RWPE2 (cell line): ENCODE measurements around the gene ARAP1.

ENCODE experiments used
- ATAC-seq: fragments of 200-7000 bp; cut with Tn5 transposase; 3 replicates; pipeline ENCODE4 v1.9.1; 2021; ENCODE audit warnings: low read depth
- DNase-seq: peaks from one replicate; pipeline ENCODE4 v3.0.0-alpha.2; 2020; ENCODE audit warnings: low spot score
- H3K27ac ChIP-seq: fragments of 450-650 bp; 2 replicates; pipeline ENCODE4 v1.5.1; 2017; ENCODE audit warnings: mild to moderate bottlenecking; ENCODE audit not compliant: poor library complexity, severe bottlenecking
- H3K27me3 ChIP-seq: fragments of 250-450 bp; sonication (Bioruptor Pico); 2 replicates; pipeline ENCODE4 v1.5.1; 2021; ENCODE audit warnings: mild to moderate bottlenecking, moderate library complexity; ENCODE audit not compliant: insufficient read depth, poor library complexity, severe bottlenecking
- H3K36me3 ChIP-seq: fragments of 250-450 bp; sonication (Bioruptor Pico); 2 replicates; pipeline ENCODE4 v1.5.1; 2020; ENCODE audit warnings: low read depth, mild to moderate bottlenecking, moderate library complexity
- H3K4me1 ChIP-seq: fragments of 250-450 bp; sonication (Bioruptor Pico); 2 replicates; pipeline ENCODE4 v1.5.1; 2021; ENCODE audit warnings: mild to moderate bottlenecking, moderate library complexity; ENCODE audit not compliant: insufficient read depth, poor library complexity, severe bottlenecking
- H3K4me3 ChIP-seq: fragments of 250-450 bp; sonication (Bioruptor Pico); 2 replicates; pipeline ENCODE4 v1.5.1; 2021; ENCODE audit warnings: mild to moderate bottlenecking, moderate library complexity; ENCODE audit not compliant: severe bottlenecking
- H3K9me3 ChIP-seq: fragments of 250-450 bp; sonication (Bioruptor Pico); 2 replicates; pipeline ENCODE4 v1.5.1; 2021; ENCODE audit warnings: mild to moderate bottlenecking, moderate library complexity; ENCODE audit not compliant: severe bottlenecking
- CTCF ChIP-seq: fragments of 450-650 bp; IDR thresholded peaks from one replicate; pipeline ENCODE4 v1.5.1; 2017; ENCODE audit warnings: mild to moderate bottlenecking, moderate library complexity; ENCODE audit not compliant: poor library complexity, severe bottlenecking

ARAP1 gene

GRCh38 chr11:72637926-72638325, 114.3 kb downstream of the ARAP1 start:
- no peak for TF ChIP-seq CTCF
- no peak overlapping the region for H3K4me3 ChIP-seq
- no peaks in the 10 kb centered on the region for H3K4me1 ChIP-seq
- DNase-seq (no peak), ATAC-seq (no peak)
- H3K27ac ChIP-seq, result no peak overlapping the region
- no peaks in the 10 kb centered on the region for H3K9me3 ChIP-seq
- peaks cover 13% of the 10 kb centered on the region for H3K27me3 ChIP-seq
- H3K36me3 ChIP-seq, result no peaks in the 10 kb centered on the region

DNA sequence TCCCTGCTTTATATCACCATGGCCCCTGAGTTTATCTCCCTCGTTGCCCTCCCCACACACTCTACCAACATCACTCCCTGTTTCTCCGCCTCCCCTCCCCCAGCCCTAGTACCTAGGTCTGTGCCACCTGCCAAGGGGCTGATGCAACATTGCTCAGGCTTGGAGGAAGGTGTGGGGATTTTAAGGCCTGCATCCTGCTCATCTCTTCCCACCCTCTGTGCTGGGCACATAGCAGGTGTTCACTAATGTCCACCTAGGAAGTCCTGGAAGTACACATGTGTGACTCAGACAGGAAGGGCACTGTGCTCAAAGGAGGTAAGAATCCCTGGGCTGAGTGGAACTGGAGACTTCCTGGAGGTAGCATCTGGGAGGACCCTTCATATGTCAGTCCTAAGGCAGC, 115.0 kb downstream of the ARAP1 start:
- ATAC-seq, result no peak
- Histone ChIP-seq H3K4me1 (no peaks in the 10 kb centered on the region), H3K36me3 (no peaks in the 10 kb centered on the region)

DNA sequence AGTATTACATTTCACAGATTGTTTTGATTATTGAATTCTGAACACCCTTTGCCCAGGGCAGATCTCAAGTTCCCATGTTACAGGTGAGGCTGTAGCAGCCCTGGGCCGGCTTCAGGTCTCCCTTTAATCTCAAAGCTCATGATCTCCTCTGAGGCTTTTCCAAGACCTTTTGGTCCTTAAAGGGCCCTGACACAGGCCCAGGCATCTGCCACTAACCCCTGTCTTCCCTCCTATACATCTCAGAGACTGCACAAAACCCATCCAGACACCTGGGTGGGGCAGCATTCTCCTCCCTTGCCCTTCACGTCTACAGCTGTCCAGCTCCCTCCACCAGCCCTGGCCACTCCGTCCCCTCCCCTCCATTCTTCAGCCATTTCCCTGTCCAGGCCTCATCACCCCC, 115.8 kb downstream of the ARAP1 start:
- ATAC-seq, result no peak
- peaks cover 6% of the 10 kb centered on the region for H3K27me3 ChIP-seq
- no peak overlapping the region for H3K4me3 ChIP-seq
- no peaks in the 10 kb centered on the region for H3K9me3 ChIP-seq
- no peak for TF ChIP-seq CTCF
- no peak overlapping the region for H3K27ac ChIP-seq
- DNase-seq, result no peak
- no peaks in the 10 kb centered on the region for H3K4me1 ChIP-seq
- no peaks in the 10 kb centered on the region for H3K36me3 ChIP-seq

More for the DNA sequence above, 115.0 kb downstream of the ARAP1 start:
- no peak overlapping the region for H3K4me3 ChIP-seq
- no peak for DNase-seq
- H3K9me3 ChIP-seq, result no peaks in the 10 kb centered on the region
- H3K27me3 ChIP-seq, result peaks cover 13% of the 10 kb centered on the region
- no peak overlapping the region for H3K27ac ChIP-seq
- TF ChIP-seq CTCF, result no peak

DNA sequence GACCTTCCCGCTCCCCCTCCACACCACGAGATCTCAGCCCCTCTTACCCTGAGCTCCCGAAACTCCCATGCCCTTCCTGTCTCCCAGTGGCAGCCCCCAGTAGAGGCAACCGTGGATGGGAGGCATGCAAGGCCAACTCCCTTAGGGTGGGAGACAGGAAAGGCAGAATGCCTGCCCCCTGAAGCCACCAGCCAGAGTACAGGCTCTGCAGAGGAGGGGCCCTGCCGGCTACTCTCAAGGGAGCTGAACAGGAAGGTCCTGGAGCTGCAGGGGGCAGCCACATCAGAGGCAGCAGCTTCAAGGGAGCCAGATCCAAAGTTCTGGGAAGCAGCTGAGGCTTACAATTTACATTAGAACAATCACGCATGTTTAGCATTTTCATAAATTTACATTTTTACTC, 116.3 kb downstream of the ARAP1 start:
- peaks cover 2% of the 10 kb centered on the region for H3K27me3 ChIP-seq
- no peaks in the 10 kb centered on the region for H3K4me1 ChIP-seq
- no peak for TF ChIP-seq CTCF

DNA sequence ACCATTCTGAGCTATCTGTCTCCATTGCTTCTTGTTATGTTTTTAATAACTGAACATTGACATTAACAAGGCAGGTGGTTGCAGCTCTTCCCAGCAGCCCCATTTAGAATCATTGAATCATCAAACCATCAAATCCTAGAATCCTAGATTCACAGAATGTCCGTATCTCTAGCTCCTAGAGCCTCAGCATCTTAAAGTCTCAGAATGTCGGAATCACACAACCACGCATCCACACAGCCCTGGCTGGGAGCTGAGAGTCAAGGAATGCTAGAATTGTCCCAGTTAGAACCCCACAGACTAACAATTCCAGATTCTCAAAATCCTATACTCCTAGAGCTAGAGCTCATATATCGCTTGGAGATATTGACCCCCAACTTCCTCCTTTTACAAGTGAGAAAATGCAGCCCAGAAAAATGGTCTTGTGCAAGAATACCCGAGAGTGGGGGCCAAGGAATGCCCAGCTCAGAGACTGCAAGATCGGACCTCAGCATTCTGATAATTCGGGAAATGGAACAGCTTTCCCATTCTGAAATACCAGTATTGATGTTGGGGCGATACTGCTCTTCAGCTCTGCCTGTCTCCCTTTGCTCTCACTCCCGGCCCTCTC, 116.8 kb downstream of the ARAP1 start:
- no peak overlapping the region for H3K4me3 ChIP-seq
- H3K27me3 ChIP-seq, result no peaks in the 10 kb centered on the region
- TF ChIP-seq CTCF, result no peak
- no peaks in the 10 kb centered on the region for H3K4me1 ChIP-seq
- no peak overlapping the region for H3K27ac ChIP-seq
- ATAC-seq (no peak), DNase-seq (no peak)
- H3K36me3 ChIP-seq, result no peaks in the 10 kb centered on the region
- H3K9me3 ChIP-seq, result no peaks in the 10 kb centered on the region

More for the DNA sequence above, 116.3 kb downstream of the ARAP1 start:
- no peaks in the 10 kb centered on the region for H3K9me3 ChIP-seq
- no peak overlapping the region for H3K27ac ChIP-seq
- no peak for DNase-seq
- no peaks in the 10 kb centered on the region for H3K36me3 ChIP-seq
- no peak overlapping the region for H3K4me3 ChIP-seq
- no peak for ATAC-seq
